IMR-90 (cell line): Measurements from ENCODE around the gene TENM3. TPM values are rescaled to one million over a fixed set of nuclear protein-coding genes. Genes with fewer than 3 reads are reported as not detected.

Source experiments
- ATAC-seq: fragments of 200-7000 bp; cut with Tn5 transposase; 2 replicates; pipeline ENCODE4 v1.9.1; 2020; ENCODE audit warnings: low read depth, mild to moderate bottlenecking, moderate library complexity
- BruUV-seq: library from RNA; stranded (reverse); fragments of 400-500 nt; replicated peaks from 2 replicates; lab custom pipeline; 2021; lab: Mats Ljungman, UMichigan
- CTCF ChIA-PET: fragments of 300-600 bp; formaldehyde crosslinking; extraction: SDS; loops from one replicate; lab custom pipeline; 2021; ENCODE audit warnings: antibody characterized with exemption; lab: Yijun Ruan, JAX
- POLR2A ChIA-PET: fragments of 300-600 bp; sonication (Branson Sonifier 250); formaldehyde crosslinking; loops from one replicate; lab custom pipeline; 2022; ENCODE audit warnings: antibody characterized with exemption; ENCODE audit not compliant: unreplicated experiment; lab: Charles Lee
- DNase-seq: peaks from one replicate; pipeline ENCODE4 v3.0.0; 2013
- H2AFZ ChIP-seq: replicated peaks from 2 replicates; pipeline ENCODE3; 2013; ENCODE audit warnings: low read length, mild to moderate bottlenecking; ENCODE audit not compliant: poor library complexity
- H2AK5ac ChIP-seq: 2 replicates; pipeline ENCODE4 v1.6.1; 2013; ENCODE audit warnings: low read depth, low read length, inconsistent platforms
- H2AK9ac ChIP-seq: replicated peaks from 2 replicates; pipeline ENCODE3; 2013; ENCODE audit warnings: mild to moderate bottlenecking, low read depth, low read length, moderate library complexity; ENCODE audit not compliant: poor library complexity
- H2BK120ac ChIP-seq: 2 replicates; pipeline ENCODE4 v1.6.1; 2013; ENCODE audit warnings: low read depth, low read length, inconsistent platforms
- H2BK15ac ChIP-seq: 3 replicates; pipeline ENCODE4 v1.6.1; 2013; ENCODE audit warnings: low read depth, low read length, inconsistent platforms
- H2BK20ac ChIP-seq: 2 replicates; pipeline ENCODE4 v1.6.1; 2013; ENCODE audit warnings: low read depth, mild to moderate bottlenecking, inconsistent platforms, low read length, moderate library complexity
- H2BK5ac ChIP-seq: 2 replicates; pipeline ENCODE4 v1.6.1; 2013; ENCODE audit warnings: mild to moderate bottlenecking, low read depth, low read length, inconsistent platforms; ENCODE audit not compliant: poor library complexity, severe bottlenecking
- H3K14ac ChIP-seq: replicated peaks from 2 replicates; pipeline ENCODE4 v1.6.1; 2013; ENCODE audit warnings: low read depth, low read length, inconsistent platforms
- H3K18ac ChIP-seq: 2 replicates; pipeline ENCODE4 v1.6.1; 2013; ENCODE audit warnings: low read depth, low read length, control low read depth
- H3K23ac ChIP-seq: 2 replicates; pipeline ENCODE4 v1.6.1; 2013; ENCODE audit warnings: low read depth, low read length, inconsistent platforms
- H3K27ac ChIP-seq: 2 replicates; pipeline ENCODE4 v1.5.1; 2013; ENCODE audit warnings: mild to moderate bottlenecking, control low read depth, low read length; ENCODE audit not compliant: insufficient read depth
- H3K27me3 ChIP-seq: 2 replicates; pipeline ENCODE4 v1.6.1; 2013; ENCODE audit warnings: low read length; ENCODE audit not compliant: control insufficient read depth, insufficient read depth
- H3K36me3 ChIP-seq: 2 replicates; pipeline ENCODE4 v1.6.1; 2013; ENCODE audit warnings: low read length, mixed read lengths; ENCODE audit not compliant: control insufficient read depth, insufficient read depth
- H3K4ac ChIP-seq: 2 replicates; pipeline ENCODE4 v1.6.1; 2013; ENCODE audit warnings: low read depth, low read length, inconsistent platforms
- H3K4me1 ChIP-seq: 2 replicates; pipeline ENCODE4 v1.6.1; 2013; ENCODE audit warnings: low read length, mixed read lengths; ENCODE audit not compliant: control insufficient read depth, insufficient read depth
- H3K4me2 ChIP-seq: 2 replicates; pipeline ENCODE4 v1.6.1; 2013; ENCODE audit warnings: low read depth, mild to moderate bottlenecking, control low read depth, low read length, moderate library complexity
- H3K4me3 ChIP-seq: 2 replicates; pipeline ENCODE4 v1.5.1; 2013; ENCODE audit warnings: low read depth, mild to moderate bottlenecking, control low read depth, low read length, moderate library complexity; ENCODE audit not compliant: insufficient read depth
- H3K56ac ChIP-seq: 2 replicates; pipeline ENCODE4 v1.6.1; 2013; ENCODE audit warnings: low read length, inconsistent platforms; ENCODE audit not compliant: insufficient read depth; ENCODE audit errors: extremely low read depth
- H3K79me1 ChIP-seq, 2 experiments: 2 replicates each; pipeline ENCODE4 v1.6.1; 2013; ENCODE audit warnings: low read length in 2 of 2, inconsistent platforms in 1 of 2, low read depth in 1 of 2
- H3K9ac ChIP-seq: 2 replicates; pipeline ENCODE4 v1.6.1; 2013; ENCODE audit warnings: low read depth, low read length, control low read depth
- H3K9me1 ChIP-seq: 2 replicates; pipeline ENCODE4 v1.6.1; 2013; ENCODE audit warnings: low read length, inconsistent platforms; ENCODE audit not compliant: insufficient read depth
- H3K9me3 ChIP-seq: 2 replicates; pipeline ENCODE4 v1.6.1; 2013; ENCODE audit warnings: low read length; ENCODE audit not compliant: control insufficient read depth, insufficient read depth
- H4K20me1 ChIP-seq: 2 replicates; pipeline ENCODE4 v1.6.1; 2013; ENCODE audit warnings: low read length, inconsistent platforms; ENCODE audit not compliant: insufficient read depth
- H4K5ac ChIP-seq: 2 replicates; pipeline ENCODE4 v1.6.1; 2013; ENCODE audit warnings: mild to moderate bottlenecking, low read depth, low read length, control low read depth
- H4K8ac ChIP-seq, 2 experiments: 2 replicates each; pipeline ENCODE4 v1.6.1; 2013; ENCODE audit warnings: low read depth in 2 of 2, low read length in 2 of 2, control low read depth in 1 of 2, inconsistent platforms in 1 of 2
- H4K91ac ChIP-seq: 2 replicates; pipeline ENCODE4 v1.6.1; 2013; ENCODE audit warnings: low read depth, low read length, inconsistent platforms; ENCODE audit not compliant: insufficient read depth
- BHLHE40 ChIP-seq: fragments of 150-350 bp; IDR thresholded peaks from 2 replicates; pipeline ENCODE4 v1.6.1; 2016; ENCODE audit warnings: mild to moderate bottlenecking, low read depth, low read length
- CTCF ChIP-seq: conservative IDR thresholded peaks from 2 replicates; pipeline ENCODE4 v1.5.1; 2012; ENCODE audit warnings: mild to moderate bottlenecking, low read depth, low read length, improper control_type of control experiment
- FOS ChIP-seq: fragments of 150-350 bp; IDR thresholded peaks from 2 replicates; pipeline ENCODE4 v1.6.1; 2016; ENCODE audit warnings: low read depth, low read length
- MXI1 ChIP-seq: IDR thresholded peaks from 2 replicates; pipeline ENCODE4 v1.6.1; 2012; ENCODE audit warnings: low read depth, mild to moderate bottlenecking, low read length, moderate library complexity, borderline replicate concordance
- POLR2A ChIP-seq: IDR thresholded peaks from 2 replicates; pipeline ENCODE4 v1.6.1; 2012; ENCODE audit warnings: mild to moderate bottlenecking, low read depth, low read length
- RAD21 ChIP-seq: IDR thresholded peaks from 2 replicates; pipeline ENCODE4 v1.6.1; 2012; ENCODE audit warnings: low read length, improper control_type of control experiment
- RFX5 ChIP-seq: IDR thresholded peaks from 2 replicates; pipeline ENCODE4 v1.8.0; 2012; ENCODE audit warnings: low read depth, mild to moderate bottlenecking, low read length, moderate library complexity
- USF2 ChIP-seq: fragments of 150-350 bp; IDR thresholded peaks from 2 replicates; pipeline ENCODE4 v1.6.1; 2017; ENCODE audit warnings: mild to moderate bottlenecking, antibody characterized with exemption, low read length, low read depth
- WGBS, 2 experiments: methylation state at CpG; one replicate each; pipeline versions ENCODE4 v1.1.5 to v1.1.7; 2013; ENCODE audit warnings: missing lambda C conversion rate in 2 of 2; ENCODE audit not compliant: insufficient read length in 1 of 2; ENCODE audit errors: extremely low coverage in 2 of 2; 5-methylcytosine and 5-hydroxymethylcytosine counted together
- dilution Hi-C: fragments of 300-500 bp; cut with HindIII; formaldehyde crosslinking; loops from one replicate; pipeline ENCODE4 v1.14.3; 2018; ENCODE audit warnings: low sequenced_read_pairs; ENCODE audit not compliant: unreplicated experiment
- in situ Hi-C: fragments of 300-500 bp; cut with MboI; formaldehyde crosslinking; loops from 3 replicates; pipeline ENCODE4 v1.14.3; 2019; ENCODE audit warnings: low sequenced_read_pairs, inconsistent platforms, mixed read lengths
- intact Hi-C: fragments of 100-400 bp; cut with micrococcal nuclease; formaldehyde crosslinking; loops from 2 replicates; pipeline ENCODE4 v1.10.0; 2022
- polyA plus RNA-seq, 3 experiments: library from polyadenylated mRNA; depleted of rRNA; stranded (reverse); fragments of >200 nt; gene quantifications; 2 replicates each; pipeline ENCODE4 v1.2.3, GENCODE V29; 2012; ENCODE audit warnings: low replicate concordance in 1 of 3
- total RNA-seq: library from RNA; depleted of rRNA; stranded (reverse); fragments of >200 nt; gene quantifications from 2 replicates; pipeline ENCODE4 v1.2.3, GENCODE V29; 2012

TENM3 gene
- total and polyA plus RNA-seq, 2 of the 4 experiments (the other 2 are of a cell fraction): 29.9 to 173 TPM

DNA sequence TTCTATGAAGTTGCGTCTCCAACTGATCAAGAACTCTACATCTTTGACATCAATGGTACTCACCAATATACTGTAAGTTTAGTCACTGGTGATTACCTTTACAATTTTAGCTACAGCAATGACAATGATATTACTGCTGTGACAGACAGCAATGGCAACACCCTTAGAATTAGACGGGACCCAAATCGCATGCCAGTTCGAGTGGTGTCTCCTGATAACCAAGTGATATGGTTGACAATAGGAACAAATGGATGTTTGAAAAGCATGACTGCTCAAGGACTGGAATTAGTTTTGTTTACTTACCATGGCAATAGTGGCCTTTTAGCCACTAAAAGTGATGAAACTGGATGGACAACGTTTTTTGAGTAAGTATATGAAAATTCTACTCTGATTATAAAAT is 511.7 kb downstream of the TENM3 start:
- Histone ChIP-seq H2BK20ac (no peak overlapping the region), H3K4ac (no peak overlapping the region), H4K91ac (no peak overlapping the region), H3K27ac (no peak overlapping the region), H3K9ac (no peak overlapping the region), H3K18ac (no peak overlapping the region), H3K4me2 (no peak overlapping the region), H2BK120ac (no peak overlapping the region), H2AK5ac (no peak overlapping the region), H4K20me1 (no peaks in the 10 kb centered on the region), H4K5ac (no peak overlapping the region), H3K4me1 (0 out of 2 replicates have a peak, but pooled peaks cover 2% of the 10 kb centered on the region), H2AFZ (no peak overlapping the region), H2BK15ac (no peak overlapping the region), H2BK5ac (no peak overlapping the region), H3K36me3 (peaks cover 6% of the 10 kb centered on the region), H2AK9ac (no peak overlapping the region), H3K9me3 (no peaks in the 10 kb centered on the region), H3K27me3 (no peaks in the 10 kb centered on the region), H3K14ac (no peak overlapping the region), H4K8ac (no peak overlapping the region), H3K23ac (no peak overlapping the region), H3K56ac (no peak overlapping the region), H3K9me1 (peaks cover 3% of the 10 kb centered on the region; the same call in 1 of the 2 replicates), H3K79me1 (peaks cover 0 to 5% of the 10 kb centered on the region in 2 experiments; a peak in 3 of 4 replicates), H3K4me3 (no peak overlapping the region)
- no peak for DNase-seq
- BruUV-seq: no TSS peak
- WGBS, 2 experiments: 100% methylated on average over 3 of the region's 5 CpGs; no CpG with 5 or more reads in 1 of the 2 experiments
- dilution Hi-C loops: no loop called here
- intact Hi-C loops: no loop called here
- CTCF ChIA-PET: no interaction called here
- ATAC-seq: no peak
- TF ChIP-seq RAD21 (no peak), FOS (no peak), RFX5 (no peak), USF2 (no peak), CTCF (no peak), POLR2A (no peak), MXI1 (no peak), BHLHE40 (no peak)
- POLR2A ChIA-PET: no interaction called here
- in situ Hi-C loops: no loop called here
